IPS DF 6.9 (cell line): ENCODE measurements around the gene CLSTN3.
A peak's percentile ranks its signal among the peaks of the same experiment; 100 is the strongest.

Source experiments
- DNase-seq: peaks from one replicate; pipeline ENCODE4 v3.0.0-alpha.2; 2013; ENCODE audit warnings: low read depth, low spot score
- H3K27ac ChIP-seq: one replicate; pipeline ENCODE4 v1.5.1; 2013; ENCODE audit warnings: low read length, control low read depth
- H3K27me3 ChIP-seq: 2 replicates; pipeline ENCODE4 v1.6.1; 2013; ENCODE audit warnings: mild to moderate bottlenecking, low read length; ENCODE audit not compliant: control insufficient read depth, insufficient read depth
- H3K36me3 ChIP-seq: 2 replicates; pipeline ENCODE4 v1.6.1; 2013; ENCODE audit warnings: low read length; ENCODE audit not compliant: control insufficient read depth, insufficient read depth
- H3K4me1 ChIP-seq: 2 replicates; pipeline ENCODE4 v1.6.1; 2013; ENCODE audit warnings: low read length; ENCODE audit not compliant: control insufficient read depth, insufficient read depth
- H3K4me3 ChIP-seq: 2 replicates; pipeline ENCODE4 v1.5.1; 2013; ENCODE audit warnings: mild to moderate bottlenecking, low read length
- H3K9me3 ChIP-seq: 2 replicates; pipeline ENCODE4 v1.6.1; 2013; ENCODE audit warnings: low read length, inconsistent platforms; ENCODE audit not compliant: control insufficient read depth, insufficient read depth
- WGBS: extraction: QIAGEN DNeasy Blood & Tissue Kit; methylation state at CpG from one replicate; pipeline ENCODE4 v1.1.7; 2013; ENCODE audit warnings: mixed read lengths, missing lambda C conversion rate; ENCODE audit not compliant: insufficient read length, insufficient coverage; 5-methylcytosine and 5-hydroxymethylcytosine counted together

CLSTN3 gene

GRCh38 chr12:7129872-7130691 lies at the start of gene CLSTN3:
CLSTN3 (plus strand) TSS chr12:7130371; CDS start chr12:7130649, 278 bp downstream.
- DNase-seq, result no peak
- H3K9me3 ChIP-seq, result no peaks in the 10 kb centered on the region
- H3K4me1 ChIP-seq, result peaks cover 6% of the 10 kb centered on the region
- H3K36me3 ChIP-seq, result peaks cover 7% of the 10 kb centered on the region
- H3K27me3 ChIP-seq, result no peaks in the 10 kb centered on the region; the same call in 1 of the 2 replicates
- no CpG with 5 or more reads among the region's 40 CpGs for WGBS
- H3K27ac ChIP-seq, result no peak within 1 kb of the TSS
- peak within 1 kb of the TSS; percentile 64; the same call in 1 of the 2 replicates for H3K4me3 ChIP-seq

- no peak overlapping the region for H3K4me3 ChIP-seq
- H3K27ac ChIP-seq, result no peak overlapping the region
- no peaks in the 10 kb centered on the region; the same call in 1 of the 2 replicates for H3K4me1 ChIP-seq
- 0 out of 2 replicates have a peak, but pooled peaks cover 3% of the 10 kb centered on the region for H3K36me3 ChIP-seq
- no CpG with 5 or more reads among the region's 14 CpGs for WGBS
- H3K9me3 ChIP-seq, result no peaks in the 10 kb centered on the region
- DNase-seq, result no peak
- no peaks in the 10 kb centered on the region for H3K27me3 ChIP-seq
Observed at GRCh38 chr12:7081037-7081436, 49.1 kb upstream of the CLSTN3 start.

GRCh38 chr12:7083125-7083524 lies 47.0 kb upstream of the CLSTN3 start:
- Histone ChIP-seq H3K36me3 (0 out of 2 replicates have a peak, but pooled peaks cover 3% of the 10 kb centered on the region), H3K4me3 (no peak overlapping the region), H3K9me3 (no peaks in the 10 kb centered on the region), H3K27me3 (no peaks in the 10 kb centered on the region), H3K27ac (no peak overlapping the region), H3K4me1 (no peaks in the 10 kb centered on the region; the same call in 1 of the 2 replicates)
- DNase-seq, result no peak

- Histone ChIP-seq H3K27ac (no peak overlapping the region), H3K4me3 (no peak overlapping the region), H3K27me3 (no peaks in the 10 kb centered on the region), H3K9me3 (no peaks in the 10 kb centered on the region), H3K4me1 (peaks cover 11% of the 10 kb centered on the region), H3K36me3 (0 out of 2 replicates have a peak, but pooled peaks cover 3% of the 10 kb centered on the region)
- no CpG with 5 or more reads among the region's 11 CpGs for WGBS
- DNase-seq, result no peak
Observed at GRCh38 chr12:7089196-7089871, 40.8 kb upstream of the CLSTN3 start.

GRCh38 chr12:7090222-7090998 lies 39.8 kb upstream of the CLSTN3 start:
- Histone ChIP-seq H3K27ac (no peak overlapping the region), H3K4me3 (no peak overlapping the region), H3K9me3 (no peaks in the 10 kb centered on the region), H3K4me1 (peaks cover 11% of the 10 kb centered on the region), H3K36me3 (no peaks in the 10 kb centered on the region), H3K27me3 (no peaks in the 10 kb centered on the region)
- WGBS, result no CpG with 5 or more reads among the region's 16 CpGs
- DNase-seq, result no peak

GRCh38 chr12:7091171-7091570 lies 39.0 kb upstream of the CLSTN3 start:
- Histone ChIP-seq H3K9me3 (no peaks in the 10 kb centered on the region), H3K4me3 (no peak overlapping the region), H3K27me3 (no peaks in the 10 kb centered on the region), H3K27ac (no peak overlapping the region), H3K4me1 (peaks cover 11% of the 10 kb centered on the region), H3K36me3 (no peaks in the 10 kb centered on the region)
- no peak for DNase-seq
- no CpG with 5 or more reads among the region's 7 CpGs for WGBS

GRCh38 chr12:7091660-7092228 lies 38.4 kb upstream of the CLSTN3 start:
- Histone ChIP-seq H3K4me1 (peaks cover 11% of the 10 kb centered on the region), H3K4me3 (no peak overlapping the region), H3K27ac (no peak overlapping the region), H3K27me3 (no peaks in the 10 kb centered on the region), H3K36me3 (no peaks in the 10 kb centered on the region), H3K9me3 (no peaks in the 10 kb centered on the region)
- DNase-seq, result no peak
- WGBS, result no CpG with 5 or more reads among the region's 10 CpGs

GRCh38 chr12:7092229-7092985 lies 37.8 kb upstream of the CLSTN3 start, which contains the start of gene C1R:
C1R (minus strand) TSS chr12:7092445; CDS start chr12:7092388, 57 bp downstream.
- no peak for DNase-seq
- H3K4me3 ChIP-seq, result no peak within 1 kb of the TSS; the same call in 1 of the 2 replicates

GRCh38 chr12:7092986-7093460 lies 37.1 kb upstream of the CLSTN3 start:
- H3K4me3 ChIP-seq, result no peak overlapping the region
- H3K4me1 ChIP-seq, result peaks cover 11% of the 10 kb centered on the region
- no peaks in the 10 kb centered on the region for H3K36me3 ChIP-seq
- no peaks in the 10 kb centered on the region for H3K9me3 ChIP-seq
- WGBS, result no CpG with 5 or more reads among the region's 8 CpGs
- no peaks in the 10 kb centered on the region for H3K27me3 ChIP-seq
- no peak for DNase-seq
- H3K27ac ChIP-seq, result no peak overlapping the region

More at GRCh38 chr12:7092229-7092985, 37.8 kb upstream of the CLSTN3 start, which contains the start of gene C1R:
- Histone ChIP-seq H3K36me3 (no peaks in the 10 kb centered on the region), H3K27ac (no peak within 1 kb of the TSS), H3K4me1 (peaks cover 11% of the 10 kb centered on the region), H3K27me3 (no peaks in the 10 kb centered on the region), H3K9me3 (no peaks in the 10 kb centered on the region)
- WGBS, result no CpG with 5 or more reads among the region's 16 CpGs
